Measurements from ENCODE around the gene SLC4A4. TPM values are rescaled to one million over a fixed set of nuclear protein-coding genes. Genes with fewer than 3 reads are reported as not detected.

SLC4A4 gene
- total and polyA plus RNA-seq, 10 of the 15 experiments (the other 5 are each of a cell fraction or from before 2014, with no cell fraction given): 0.05 to 0.44 (median 0.18) TPM

DNA sequence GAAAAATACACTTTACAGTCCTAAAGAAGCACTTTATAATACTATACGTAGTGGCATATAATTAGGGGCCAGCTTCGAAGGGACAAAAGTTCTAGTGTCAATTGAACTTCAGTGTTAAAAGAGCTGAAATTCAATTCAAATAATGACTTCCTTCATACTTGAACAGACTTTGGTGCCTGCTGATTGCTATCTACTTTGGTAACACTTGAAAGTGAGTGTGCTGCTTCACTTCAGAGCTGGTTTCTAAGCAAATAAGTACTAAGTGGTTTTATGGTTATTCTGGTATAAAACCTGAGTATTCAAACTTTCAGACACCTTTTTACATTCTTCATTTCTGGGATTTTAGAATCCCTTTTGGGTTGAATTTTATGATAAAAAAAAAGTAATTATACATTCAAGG, 107.0 kb downstream of the SLC4A4 start (continued):
- no peak for TF ChIP-seq CUX1 (IDR thresholded peaks at IDR 0.05; ENCODE audit: insufficient replicate concordance, low read depth, low read length)

GRCh38 chr4:71446479-71447081, 107.8 kb downstream of the SLC4A4 start:
- ChIA-PET SMC1A (ENCODE audit: uncharacterized antibody, unreplicated experiment) (no interaction called here), RAD21 (ENCODE audit: unreplicated experiment) (no interaction called here), CTCF (no interaction called here), POLR2A (no interaction called here)
- H3K36me3 ChIP-seq (ENCODE audit: control insufficient read depth in 2 of 2, insufficient read depth in 2 of 2, low read length in 1 of 2): no peaks in the 10 kb centered on the region
- no peak overlapping the region for H3K4me2 ChIP-seq (ENCODE audit: control insufficient read depth, insufficient read depth)
- no peak overlapping the region for H3K4me3 ChIP-seq
- no peaks in the 10 kb centered on the region for H4K20me1 ChIP-seq (ENCODE audit: control insufficient read depth, insufficient read depth)
- H3K79me2 ChIP-seq (ENCODE audit: control insufficient read depth, insufficient read depth, low read length): no peaks in the 10 kb centered on the region
- FAIRE-seq (no peak), ATAC-seq (no peak), DNase-seq (ENCODE audit: low read depth, low spot score) (no peak)
- H3K27ac ChIP-seq (ENCODE audit: control insufficient read depth, insufficient read depth): no peak overlapping the region
- 0 out of 4 replicates have a peak, but pooled peaks cover 0 to 2% of the 10 kb centered on the region in 2 experiments for H3K27me3 ChIP-seq (replicated peaks in 1 of 2; ENCODE audit: control insufficient read depth in 2 of 2, insufficient read depth in 2 of 2, low read length in 1 of 2)
- BruUV-seq (replicated peaks): no TSS peak
- no peaks in the 10 kb centered on the region for H3K9me3 ChIP-seq (replicated peaks; ENCODE audit: control insufficient read depth, insufficient read depth, low read length)
- no peaks in the 10 kb centered on the region for H3K4me1 ChIP-seq (ENCODE audit: control insufficient read depth, insufficient read depth, low read length)
- intact Hi-C loops (cut with micrococcal nuclease; ENCODE audit: unreplicated experiment) (no loop called here), in situ Hi-C loops (cut with MboI) (no loop called here)
- H2AFZ ChIP-seq (ENCODE audit: control insufficient read depth, low read depth, low read length): no peak overlapping the region
- no peak overlapping the region for H3K9ac ChIP-seq (ENCODE audit: control insufficient read depth, insufficient read depth, low read length)
- TF ChIP-seq NR2C2 (IDR thresholded peaks at IDR 0.05; ENCODE audit: borderline replicate concordance, control insufficient read depth, insufficient read length, low read depth) (no peak), STAT1 (conservative IDR thresholded peaks at IDR 0.05) (no peak), ZSCAN29 (IDR thresholded peaks at IDR 0.05) (no peak), MXI1 (IDR thresholded peaks at IDR 0.05; ENCODE audit: low read depth, low read length) (no peak), SPI1 (IDR thresholded peaks at IDR 0.05; ENCODE audit: borderline replicate concordance, insufficient read depth, low read depth, low read length) (no peak), NFYB (IDR thresholded peaks at IDR 0.05; ENCODE audit: insufficient read depth, low read depth, low read length) (no peak)
- TF ChIP-seq, protein P1, sequence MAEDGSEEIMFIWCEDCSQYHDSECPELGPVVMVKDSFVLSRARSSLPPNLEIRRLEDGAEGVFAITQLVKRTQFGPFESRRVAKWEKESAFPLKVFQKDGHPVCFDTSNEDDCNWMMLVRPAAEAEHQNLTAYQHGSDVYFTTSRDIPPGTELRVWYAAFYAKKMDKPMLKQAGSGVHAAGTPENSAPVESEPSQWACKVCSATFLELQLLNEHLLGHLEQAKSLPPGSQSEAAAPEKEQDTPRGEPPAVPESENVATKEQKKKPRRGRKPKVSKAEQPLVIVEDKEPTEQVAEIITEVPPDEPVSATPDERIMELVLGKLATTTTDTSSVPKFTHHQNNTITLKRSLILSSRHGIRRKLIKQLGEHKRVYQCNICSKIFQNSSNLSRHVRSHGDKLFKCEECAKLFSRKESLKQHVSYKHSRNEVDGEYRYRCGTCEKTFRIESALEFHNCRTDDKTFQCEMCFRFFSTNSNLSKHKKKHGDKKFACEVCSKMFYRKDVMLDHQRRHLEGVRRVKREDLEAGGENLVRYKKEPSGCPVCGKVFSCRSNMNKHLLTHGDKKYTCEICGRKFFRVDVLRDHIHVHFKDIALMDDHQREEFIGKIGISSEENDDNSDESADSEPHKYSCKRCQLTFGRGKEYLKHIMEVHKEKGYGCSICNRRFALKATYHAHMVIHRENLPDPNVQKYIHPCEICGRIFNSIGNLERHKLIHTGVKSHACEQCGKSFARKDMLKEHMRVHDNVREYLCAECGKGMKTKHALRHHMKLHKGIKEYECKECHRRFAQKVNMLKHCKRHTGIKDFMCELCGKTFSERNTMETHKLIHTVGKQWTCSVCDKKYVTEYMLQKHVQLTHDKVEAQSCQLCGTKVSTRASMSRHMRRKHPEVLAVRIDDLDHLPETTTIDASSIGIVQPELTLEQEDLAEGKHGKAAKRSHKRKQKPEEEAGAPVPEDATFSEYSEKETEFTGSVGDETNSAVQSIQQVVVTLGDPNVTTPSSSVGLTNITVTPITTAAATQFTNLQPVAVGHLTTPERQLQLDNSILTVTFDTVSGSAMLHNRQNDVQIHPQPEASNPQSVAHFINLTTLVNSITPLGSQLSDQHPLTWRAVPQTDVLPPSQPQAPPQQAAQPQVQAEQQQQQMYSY (CRISPR knock-in tag; IDR thresholded peaks at IDR 0.05): no peak
- 13% methylated on average over 3 of the region's 3 CpGs for WGBS (ENCODE audit: insufficient coverage, insufficient replicate concordance, low lambda C conversion rate, missing lambda C conversion rate)

Measured in GM12878 (cell line).